ENCODE results near the gene KLHL2.
"Not testable (repeated sequence)": the region's sequence is repeated elsewhere in the genome, so short reads cannot be mapped to it uniquely, and the experiment has no call there.

KLHL2 gene

DNA sequence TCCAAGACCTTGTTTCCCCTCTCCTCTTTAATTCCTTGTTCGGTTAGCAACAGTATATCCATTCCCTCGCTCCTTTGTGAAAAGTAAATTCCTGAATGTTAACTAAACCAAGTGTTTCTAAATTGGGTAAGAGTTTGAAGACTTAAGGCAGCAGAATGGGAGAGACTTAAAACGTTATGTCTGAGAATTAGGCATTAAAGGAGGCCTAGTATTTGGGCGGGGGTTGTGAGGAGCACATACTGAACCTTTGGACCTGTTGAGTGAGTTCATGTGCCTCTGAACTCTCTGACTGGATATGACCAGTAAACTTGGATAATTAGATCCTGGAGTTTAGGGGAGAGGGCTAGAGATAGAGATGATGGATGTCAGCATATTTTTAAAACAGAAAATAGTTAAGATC is 121.3 kb downstream of the KLHL2 start:
- DNase-seq (ENCODE audit: low read depth in 3 of 3) = no peak

DNA sequence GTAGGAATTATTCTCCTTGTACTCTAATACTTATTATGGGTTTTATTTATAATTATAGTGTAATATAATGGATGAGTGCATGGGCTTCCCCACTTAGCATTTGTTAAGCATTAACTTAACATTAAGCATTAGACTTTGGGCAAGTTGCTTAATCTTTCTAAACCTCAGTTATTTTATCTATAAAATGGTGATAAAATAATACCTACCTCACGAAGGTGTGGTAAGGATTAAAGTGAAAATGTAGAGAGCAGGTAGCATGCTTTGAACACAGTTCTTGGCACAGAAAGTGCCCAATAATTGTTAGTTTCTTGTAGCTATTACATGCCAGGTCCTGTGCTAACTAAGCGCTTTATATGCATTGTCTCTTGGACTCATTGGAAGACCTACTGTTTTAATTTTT is 122.7 kb downstream of the KLHL2 start:
- DNase-seq (ENCODE audit: low read depth in 3 of 3) = no peak

GRCh38 chr4:165330666-165331065 is 123.3 kb downstream of the KLHL2 start:
- DNase-seq (ENCODE audit: low read depth in 3 of 3) = no peak

- DNase-seq (ENCODE audit: low read depth in 3 of 3) = no peak
These were observed 124.0 kb downstream of the KLHL2 start for GRCh38 chr4:165331359-165331758.

GRCh38 chr4:165331823-165332222 is 124.5 kb downstream of the KLHL2 start:
- DNase-seq (ENCODE audit: low read depth in 3 of 3) = no peak

DNA sequence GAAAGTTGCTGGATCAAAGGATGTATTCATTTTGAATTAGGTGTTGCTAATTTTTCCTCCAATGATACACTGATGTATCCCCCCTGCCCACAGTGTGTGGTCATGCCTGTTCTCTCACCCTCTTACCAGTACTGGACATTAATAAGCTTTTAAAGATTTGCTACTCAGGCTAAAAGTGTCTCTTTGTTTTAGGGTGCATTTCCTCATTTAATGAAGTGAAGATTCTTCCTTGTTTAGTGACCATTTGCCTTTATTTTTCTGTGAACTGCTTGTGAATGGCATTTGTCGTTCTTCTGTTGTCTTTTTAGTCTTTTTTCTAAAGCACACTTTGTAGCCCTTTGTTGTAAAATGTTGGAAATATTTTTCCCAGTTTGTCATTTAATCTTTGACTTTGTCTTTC is 125.1 kb downstream of the KLHL2 start:
- no peak for DNase-seq (ENCODE audit: low read depth in 3 of 3)

DNA sequence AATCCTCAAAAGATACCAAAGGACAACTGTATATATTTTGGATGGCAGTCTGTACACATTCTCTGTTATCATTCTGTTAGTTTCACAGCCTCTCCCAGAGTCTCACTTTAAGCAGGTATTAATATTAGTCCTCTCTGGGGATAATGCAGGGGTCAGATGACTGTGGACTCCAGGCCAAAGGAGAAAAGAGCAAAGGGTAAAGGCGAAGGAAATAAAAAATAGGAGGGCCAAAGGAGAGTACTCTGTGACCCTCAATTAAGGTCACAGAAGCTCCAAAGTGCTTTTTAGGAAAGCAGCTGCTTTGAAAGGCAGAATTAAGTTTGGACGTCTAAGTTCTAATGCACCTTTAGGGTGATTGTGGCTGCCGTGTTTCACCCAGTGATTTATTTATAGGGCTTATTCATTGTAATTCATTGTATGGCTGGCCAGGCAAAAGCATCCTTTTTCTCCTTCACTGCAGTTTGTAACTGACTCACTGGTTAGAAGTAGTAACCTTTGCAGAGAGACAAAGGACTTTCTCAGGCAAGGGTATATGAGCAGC is 127.9 kb downstream of the KLHL2 start:
- no peak for DNase-seq (ENCODE audit: low read depth in 3 of 3)

DNA sequence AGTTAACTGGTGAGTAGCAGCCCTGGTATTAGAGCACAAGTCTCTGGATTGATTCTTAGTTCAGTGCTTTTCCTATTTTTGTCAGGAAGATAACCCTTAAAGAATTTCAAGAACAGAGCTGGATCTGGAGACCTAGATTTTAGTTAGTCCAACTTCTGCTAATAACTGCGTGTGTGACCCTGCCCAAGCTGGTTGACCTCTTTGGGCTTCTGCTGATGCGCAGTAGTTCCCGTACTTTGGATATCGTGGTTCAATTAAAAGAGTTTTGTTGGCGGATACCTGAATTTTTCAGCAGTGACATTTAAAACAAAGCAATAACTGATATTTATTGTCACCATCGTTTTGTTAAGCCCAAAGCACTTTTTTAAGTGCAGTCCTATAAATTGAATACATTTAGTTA is 129.4 kb downstream of the KLHL2 start:
- no peak for DNase-seq (ENCODE audit: low read depth in 3 of 3)

DNA sequence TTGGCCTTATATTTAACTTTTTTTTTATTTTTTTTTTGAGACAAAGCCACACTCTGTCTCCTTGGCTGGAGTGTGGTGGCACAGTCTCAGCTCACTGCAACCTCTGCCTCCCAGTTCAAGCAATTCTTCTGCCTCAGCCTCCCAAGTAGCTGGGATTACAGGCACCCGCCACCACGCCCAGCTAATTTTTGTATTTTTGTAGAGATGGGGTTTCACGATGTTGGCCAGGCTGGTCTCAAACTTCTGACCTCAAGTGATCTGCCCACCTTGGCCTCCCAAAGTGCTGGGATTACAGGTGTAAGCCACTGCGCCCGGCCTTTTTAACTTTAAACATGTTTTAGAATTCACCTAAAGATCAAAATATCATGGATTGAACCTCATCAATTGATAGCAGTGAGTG is 135.0 kb downstream of the KLHL2 start:
- not testable (repeated sequence) for DNase-seq (ENCODE audit: low read depth in 3 of 3)

GRCh38 chr4:165343353-165344191 is 136.2 kb downstream of the KLHL2 start:
- DNase-seq (ENCODE audit: low read depth in 3 of 3) = no peak

GRCh38 chr4:165345666-165346417 is 138.5 kb downstream of the KLHL2 start:
- DNase-seq (ENCODE audit: low read depth in 3 of 3) = no peak

DNA sequence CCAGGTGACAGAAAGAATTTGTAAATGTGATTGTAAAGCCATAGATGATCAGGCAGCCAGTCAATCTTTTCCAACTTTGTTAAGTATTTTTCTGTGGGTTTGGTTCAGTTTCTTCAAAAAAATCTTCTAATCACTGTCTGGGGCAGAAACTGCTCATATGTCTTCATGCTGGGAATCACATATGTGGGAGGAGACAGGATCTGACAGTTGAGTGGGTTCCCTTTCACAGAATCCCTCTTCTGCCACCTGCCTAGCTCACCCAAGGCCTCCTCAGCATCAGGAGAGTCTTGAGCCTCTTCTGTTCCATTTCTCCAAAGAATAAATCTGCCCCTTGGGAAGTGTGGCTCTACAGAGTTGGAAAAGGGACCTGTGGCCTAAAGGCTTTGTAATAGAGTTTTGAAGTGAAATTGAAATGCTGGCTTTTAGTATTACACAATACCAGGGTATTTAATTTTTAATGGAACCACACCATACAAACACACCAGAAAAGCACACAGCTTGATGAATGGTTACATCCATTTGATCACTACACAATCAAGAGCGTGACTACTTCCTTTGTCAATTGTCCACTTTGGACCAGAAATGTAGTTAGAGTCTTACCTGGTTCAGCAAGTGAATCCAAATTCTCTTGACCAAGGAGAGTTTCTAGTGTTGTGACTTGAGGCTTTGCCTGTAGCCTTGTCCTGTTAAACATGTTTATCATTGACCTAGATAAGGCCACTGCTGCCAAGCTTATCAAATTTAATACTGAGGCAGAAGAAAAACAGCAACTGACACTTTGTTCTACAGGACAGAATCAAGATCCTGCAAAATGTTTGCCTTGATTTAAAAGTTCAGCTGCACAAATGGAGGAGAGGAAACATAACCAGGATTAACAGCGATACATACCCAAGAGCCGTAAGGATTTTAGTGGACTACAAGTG is 140.5 kb downstream of the KLHL2 start:
- DNase-seq (ENCODE audit: low read depth in 3 of 3) = no peak

- no peak for DNase-seq (ENCODE audit: low read depth in 3 of 3)
These were observed 144.2 kb downstream of the KLHL2 start for GRCh38 chr4:165351359-165352130.

GRCh38 chr4:165355900-165356300 is 148.5 kb downstream of the KLHL2 start:
- no peak for DNase-seq (ENCODE audit: low read depth in 3 of 3)

- no peak for DNase-seq (ENCODE audit: low read depth in 3 of 3)
These were observed 152.1 kb downstream of the KLHL2 start for GRCh38 chr4:165359506-165359905.

DNA sequence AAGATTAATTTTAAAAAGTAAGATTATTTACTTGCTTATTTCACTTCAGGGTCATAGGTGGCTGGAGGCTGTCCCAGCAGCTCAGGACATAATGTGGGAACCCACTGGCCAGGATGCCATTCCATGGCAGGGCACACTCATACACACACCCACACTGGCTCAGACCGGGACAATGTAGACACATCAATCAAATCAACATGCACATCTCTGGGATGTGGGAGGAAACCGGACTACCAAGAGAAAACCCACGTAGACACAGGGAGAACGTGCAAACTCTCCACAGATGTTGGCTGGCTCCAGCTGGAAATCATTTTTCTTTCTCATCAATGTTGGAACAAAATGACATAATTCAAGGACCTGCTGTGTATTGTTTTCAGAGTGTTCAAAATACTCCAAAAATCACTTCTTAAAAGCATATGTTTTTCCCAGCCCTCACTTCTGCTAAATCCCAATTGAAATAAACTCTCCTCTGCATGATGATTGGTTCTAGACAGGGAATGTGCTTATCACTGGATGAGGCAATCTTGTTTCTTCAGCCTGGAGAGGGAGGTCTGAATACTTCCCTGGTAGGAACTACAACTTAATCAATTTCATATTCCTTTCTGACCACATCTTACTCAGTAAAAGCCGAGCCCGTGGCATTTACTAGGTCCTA is 152.8 kb downstream of the KLHL2 start:
- no peak for DNase-seq (ENCODE audit: low read depth in 3 of 3)

DNA sequence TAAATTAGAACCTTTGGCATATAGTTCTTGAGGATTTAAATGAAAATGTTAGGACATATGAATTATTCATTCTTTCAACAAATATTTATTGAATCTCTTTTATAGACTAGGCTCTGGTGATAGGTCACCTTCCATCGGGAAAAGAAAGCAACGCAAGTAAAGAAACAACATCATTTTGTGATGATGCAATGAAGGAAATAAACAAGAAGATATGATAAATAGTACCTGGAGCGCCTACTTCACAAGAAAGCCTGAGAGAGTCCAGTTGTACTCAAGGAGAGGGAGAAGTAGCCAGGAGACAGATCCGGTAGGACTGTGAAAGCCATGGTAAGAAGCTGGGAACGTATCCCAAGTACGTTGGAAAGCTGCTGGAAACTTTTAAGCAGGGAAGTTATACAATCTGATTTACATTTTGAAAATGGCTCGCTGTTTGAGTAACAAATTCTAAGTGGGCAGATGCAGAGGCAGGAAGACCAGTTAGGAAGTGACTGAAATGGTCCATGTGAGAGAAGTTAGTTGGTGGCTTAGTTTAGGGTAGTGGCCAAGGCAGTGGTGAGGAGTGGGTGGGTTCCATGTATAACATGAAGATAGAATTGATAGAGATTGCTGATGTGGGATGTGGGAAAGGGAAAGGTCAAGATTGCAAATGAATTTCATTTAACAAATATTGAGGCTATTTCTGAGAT is 153.8 kb downstream of the KLHL2 start:
- no peak for DNase-seq (ENCODE audit: low read depth in 3 of 3)

- no peak for DNase-seq (ENCODE audit: low read depth in 3 of 3)
These were observed 154.4 kb downstream of the KLHL2 start for GRCh38 chr4:165361810-165362209.

DNA sequence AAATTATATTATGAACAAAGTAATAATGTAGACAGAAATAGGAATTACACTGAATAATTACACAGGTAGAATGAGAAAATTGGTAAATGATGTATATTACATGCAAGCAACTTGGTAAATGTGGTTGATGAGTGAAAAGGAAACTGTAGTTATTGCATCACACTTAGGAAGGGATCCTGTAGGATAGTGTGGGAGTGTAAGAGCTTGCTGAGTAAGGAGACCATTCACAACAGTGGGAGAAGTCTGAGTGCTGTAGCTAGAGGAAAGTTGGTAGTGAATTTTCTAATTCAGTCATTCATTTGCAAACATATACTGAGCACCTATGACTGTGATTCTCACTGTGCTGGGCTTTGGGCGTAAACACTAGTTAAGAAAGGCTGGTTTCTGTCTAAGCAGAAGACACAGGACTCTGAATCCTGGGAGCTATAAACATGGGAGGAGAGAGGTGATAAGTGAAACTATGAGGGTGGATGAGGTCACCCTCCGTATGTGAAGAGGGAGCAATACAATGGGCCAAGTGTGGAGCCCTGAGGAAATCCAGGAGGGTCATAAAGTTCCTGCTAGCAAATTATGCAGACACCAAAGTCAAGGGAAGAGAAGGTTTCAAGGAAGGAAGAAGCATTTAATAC is 157.2 kb downstream of the KLHL2 start:
- DNase-seq (ENCODE audit: low read depth in 3 of 3) = no peak
